GM12878 (cell line): ENCODE data around the gene TRMT44. TPM values are rescaled to one million over a fixed set of nuclear protein-coding genes. Genes with fewer than 3 reads are reported as not detected.

ENCODE experiments used
- ATAC-seq: fragments of 200-7000 bp; cut with Tn5 transposase; 3 replicates; pipeline ENCODE4 v1.9.1; 2020; ENCODE audit warnings: mild to moderate bottlenecking, moderate library complexity
- BruUV-seq: library from RNA; stranded (reverse); fragments of 400-500 nt; replicated peaks from 2 replicates; lab custom pipeline; 2021; lab: Mats Ljungman, UMichigan
- CTCF ChIA-PET: fragments of 300-600 bp; sonication (Branson Sonifier 250); formaldehyde crosslinking; extraction: SDS; loops from one replicate; lab custom pipeline; 2021; ENCODE audit warnings: inconsistent platforms; lab: Yijun Ruan, JAX
- POLR2A ChIA-PET: fragments of 350-600 bp; formaldehyde crosslinking; extraction: SDS; loops from one replicate; lab custom pipeline; 2021; ENCODE audit warnings: inconsistent platforms; lab: Charles Lee
- RAD21 ChIA-PET: fragments of 300-600 bp; sonication (Branson Sonifier 250); formaldehyde crosslinking; loops from one replicate; lab custom pipeline; 2023; ENCODE audit warnings: antibody characterized with exemption; ENCODE audit not compliant: unreplicated experiment; lab: Charles Lee
- SMC1A ChIA-PET: fragments of 300-600 bp; sonication (Branson Sonifier 250); formaldehyde crosslinking; loops from one replicate; lab custom pipeline; 2023; ENCODE audit not compliant: unreplicated experiment, uncharacterized antibody; lab: Charles Lee
- DNase-seq: peaks from one replicate; pipeline ENCODE4 v3.0.0-alpha.2; 2011; ENCODE audit warnings: low read depth, low spot score
- FAIRE-seq: peaks from 3 replicates; lab custom pipeline; 2011; peaks lifted over from hg19 to GRCh38; lab: Jason Lieb, UNC
- H2AFZ ChIP-seq: 2 replicates; pipeline ENCODE4 v1.6.0; 2011; ENCODE audit warnings: low read depth, low read length, control low read depth; ENCODE audit not compliant: control insufficient read depth
- H3K27ac ChIP-seq: 2 replicates; pipeline ENCODE4 v1.5.1; 2011; ENCODE audit warnings: control low read depth; ENCODE audit not compliant: control insufficient read depth, insufficient read depth
- H3K27me3 ChIP-seq, 2 experiments: replicated peaks in 1 of 2; 2 replicates each; pipeline versions ENCODE4 v1.6.0 to v1.6.1; 2011; ENCODE audit warnings: low read length in 1 of 2; ENCODE audit not compliant: control insufficient read depth in 2 of 2, insufficient read depth in 2 of 2
- H3K36me3 ChIP-seq, 2 experiments: 2 replicates each; pipeline ENCODE4 v1.5.1; 2011; ENCODE audit warnings: low read length in 1 of 2; ENCODE audit not compliant: control insufficient read depth in 2 of 2, insufficient read depth in 2 of 2
- H3K4me1 ChIP-seq: 2 replicates; pipeline ENCODE4 v1.6.1; 2011; ENCODE audit warnings: mild to moderate bottlenecking, low read length, moderate library complexity, mixed read lengths; ENCODE audit not compliant: control insufficient read depth, insufficient read depth
- H3K4me2 ChIP-seq: 2 replicates; pipeline ENCODE4 v1.6.0; 2011; ENCODE audit warnings: control low read depth; ENCODE audit not compliant: control insufficient read depth, insufficient read depth
- H3K4me3 ChIP-seq: fragments of 200-600 bp; sonication (generic); 2 replicates; pipeline ENCODE4 v1.5.1; 2016
- H3K79me2 ChIP-seq: 2 replicates; pipeline ENCODE4 v1.6.0; 2011; ENCODE audit warnings: low read length; ENCODE audit not compliant: control insufficient read depth, insufficient read depth
- H3K9ac ChIP-seq: 2 replicates; pipeline ENCODE4 v1.8.0; 2011; ENCODE audit warnings: low read length, control low read depth, mixed read lengths; ENCODE audit not compliant: control insufficient read depth, insufficient read depth
- H3K9me3 ChIP-seq: replicated peaks from 3 replicates; pipeline ENCODE4 v1.5.1; 2011; ENCODE audit warnings: mild to moderate bottlenecking, low read length; ENCODE audit not compliant: control insufficient read depth, insufficient read depth
- H4K20me1 ChIP-seq: 2 replicates; pipeline ENCODE4 v1.6.0; 2011; ENCODE audit not compliant: control insufficient read depth, insufficient read depth
- BCL11A ChIP-seq: IDR thresholded peaks from 2 replicates; pipeline ENCODE4 v1.6.1; 2011; ENCODE audit warnings: low read depth, low read length
- CREM ChIP-seq: IDR thresholded peaks from 2 replicates; pipeline ENCODE4 v1.6.1; 2014; ENCODE audit warnings: antibody characterized with exemption, low read depth
- ETV6 ChIP-seq, 2 experiments: fragments of 450-650 bp in 1 of 2; IDR thresholded peaks in 1 of 2; conservative IDR thresholded peaks in 1 of 2; 2 replicates each; pipeline ENCODE4 v1.6.1; 2014; ENCODE audit warnings: antibody characterized with exemption in 1 of 2, borderline replicate concordance in 1 of 2, low read depth in 1 of 2, mild to moderate bottlenecking in 1 of 2, moderate library complexity in 1 of 2
- GATAD2B ChIP-seq: fragments of 450-650 bp; conservative IDR thresholded peaks from 2 replicates; pipeline ENCODE4 v1.6.1; 2017; ENCODE audit warnings: low read depth, mild to moderate bottlenecking, moderate library complexity
- HDGF ChIP-seq: fragments of 450-650 bp; IDR thresholded peaks from 2 replicates; pipeline ENCODE4 v1.6.1; 2016; ENCODE audit warnings: antibody characterized with exemption
- NR2C1 ChIP-seq: fragments of 450-650 bp; IDR thresholded peaks from 2 replicates; pipeline ENCODE4 v1.6.1; 2017; ENCODE audit warnings: antibody characterized with exemption, mild to moderate bottlenecking, moderate library complexity
- NR2C2 ChIP-seq: IDR thresholded peaks from 2 replicates; pipeline ENCODE4 v1.6.1; 2011; ENCODE audit warnings: borderline replicate concordance, low read depth; ENCODE audit not compliant: control insufficient read depth, insufficient read length
- POLR2A ChIP-seq: IDR thresholded peaks from 2 replicates; pipeline ENCODE4 v1.6.1; 2011; ENCODE audit warnings: low read depth, mild to moderate bottlenecking, low read length
- SIX5 ChIP-seq: IDR thresholded peaks from 2 replicates; pipeline ENCODE4 v1.6.1; 2011; ENCODE audit warnings: mild to moderate bottlenecking, low read depth, low read length, moderate library complexity; ENCODE audit not compliant: severe bottlenecking
- ZNF384 ChIP-seq: IDR thresholded peaks from 2 replicates; pipeline ENCODE4 v1.6.1; 2012; ENCODE audit warnings: low read depth, mild to moderate bottlenecking, low read length, improper control_type of control experiment, borderline replicate concordance
- ZSCAN29 ChIP-seq: fragments of 450-650 bp; IDR thresholded peaks from 2 replicates; pipeline ENCODE4 v1.6.1; 2017; ENCODE audit warnings: mild to moderate bottlenecking, moderate library complexity
- WGBS: methylation state at CpG from one replicate; pipeline ENCODE4 v1.1.6; 2016; ENCODE audit warnings: low lambda C conversion rate; ENCODE audit not compliant: insufficient replicate concordance, insufficient coverage; ENCODE audit errors: missing lambda C conversion rate; 5-methylcytosine and 5-hydroxymethylcytosine counted together
- in situ Hi-C: fragments of 300-500 bp; cut with MboI; formaldehyde crosslinking; loops from 9 replicates; pipeline ENCODE4 v1.14.3; 2018; ENCODE audit warnings: mixed read lengths
- intact Hi-C: fragments of 100-400 bp; cut with micrococcal nuclease; formaldehyde crosslinking; loops from one replicate; pipeline ENCODE4 v1.14.2; 2022; ENCODE audit not compliant: unreplicated experiment
- polyA plus RNA-seq, 11 experiments: library from polyadenylated mRNA; depleted of rRNA in 4 of 11; unstranded in 6 of 11; stranded (reverse) in 5 of 11; fragments of >200 nt; fragmentation: Nextera tagmentation in 4 of 11; fragmentation: Illumina TruSeq in 1 of 11; extraction: Ambion mirVana in 4 of 11; extraction: Trizol in 1 of 11; gene quantifications; 1 replicate in 1 of 11; 2 replicates in 10 of 11; pipeline versions ENCODE4 v1.2.1 to v1.2.3, GENCODE V29; 2011 to 2016; ENCODE audit warnings: inconsistent platforms in 2 of 11, missing spikeins in 2 of 11, low read depth in 1 of 11
- total RNA-seq, 4 experiments: library from RNA; depleted of rRNA in 3 of 4; stranded (reverse); fragments of >200 nt in 3 of 4; fragmentation: Illumina TruSeq in 1 of 4; extraction: Trizol in 1 of 4; gene quantifications; 2 replicates each; pipeline versions ENCODE4 v1.2.1 to v1.2.3, GENCODE V29; 2013 to 2021
- TF ChIP-seq, protein P1 (sequence below): fragments of 450-650 bp; IDR thresholded peaks from 2 replicates; pipeline ENCODE4 v1.6.1; 2014; ENCODE audit warnings: mild to moderate bottlenecking
- TF ChIP-seq, protein P2 (sequence below): fragments of 450-650 bp; IDR thresholded peaks from 2 replicates; pipeline ENCODE4 v1.6.1; 2016; ENCODE audit warnings: mild to moderate bottlenecking, moderate library complexity, borderline replicate concordance

Gene TRMT44
- total and polyA plus RNA-seq, 10 of the 15 experiments (the other 5 are each of a cell fraction or from before 2014, with no cell fraction given), result 1.3 to 18.5 (median 10.1) TPM

DNA sequence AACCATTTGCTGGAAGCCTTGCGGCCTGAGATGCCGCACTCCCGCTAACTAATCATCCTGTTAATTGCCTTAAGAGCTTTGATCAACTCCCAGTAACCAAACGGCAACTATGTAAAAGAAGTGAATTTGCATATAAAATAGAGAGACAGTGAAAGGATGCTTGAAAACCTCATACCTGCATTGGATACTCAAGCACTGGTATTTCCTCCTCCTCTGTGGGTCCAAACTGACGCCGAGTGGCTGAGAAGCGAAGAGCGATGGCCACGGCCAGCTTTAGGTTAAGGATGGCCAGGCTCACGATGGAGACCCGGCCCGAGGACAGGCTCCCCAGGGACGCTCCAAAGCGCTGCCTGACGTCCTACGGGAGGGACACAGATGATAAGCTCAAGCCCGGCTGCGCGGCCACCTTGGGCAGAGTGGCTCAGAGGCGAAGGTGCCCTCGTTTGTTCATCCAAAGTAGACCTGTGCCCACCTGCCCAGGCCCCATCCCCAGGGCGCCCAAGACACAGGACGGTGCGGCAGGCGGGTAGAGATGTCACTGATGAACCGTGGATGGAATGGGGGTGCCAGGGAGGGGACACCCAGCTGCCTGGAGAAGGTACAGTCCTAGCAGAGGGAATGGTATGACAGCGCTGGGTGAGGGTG, 43.7 kb upstream of the TRMT44 start:
- Histone ChIP-seq H4K20me1 (no peaks in the 10 kb centered on the region), H3K4me2 (no peak overlapping the region), H3K27ac (no peak overlapping the region), H3K9me3 (0 out of 3 replicates have a peak, but pooled peaks cover 2% of the 10 kb centered on the region), H3K4me3 (no peak overlapping the region), H3K9ac (no peak overlapping the region), H3K79me2 (no peaks in the 10 kb centered on the region), H2AFZ (no peak overlapping the region), H3K27me3 (no peaks in the 10 kb centered on the region), H3K4me1 (peaks cover 6% of the 10 kb centered on the region), H3K36me3 (peaks cover 0 to 7% of the 10 kb centered on the region in 2 experiments; a peak in 1 of 4 replicates)
- SMC1A ChIA-PET, result no interaction called here
- ATAC-seq, result no peak
- FAIRE-seq, result no peak
- in situ Hi-C loops (no loop called here), intact Hi-C loops (no loop called here)
- RAD21 ChIA-PET, result no interaction called here
- TF ChIP-seq SIX5, result no peak
- TF ChIP-seq ETV6 (conservative IDR thresholded peaks at IDR 0.05 in 1 of 2, IDR thresholded peaks at IDR 0.05 in 1 of 2; ENCODE audit: borderline replicate concordance in 1 of 2, low read depth in 1 of 2), result no peak
- no peak for TF ChIP-seq NR2C1
- TF ChIP-seq, protein P1, sequence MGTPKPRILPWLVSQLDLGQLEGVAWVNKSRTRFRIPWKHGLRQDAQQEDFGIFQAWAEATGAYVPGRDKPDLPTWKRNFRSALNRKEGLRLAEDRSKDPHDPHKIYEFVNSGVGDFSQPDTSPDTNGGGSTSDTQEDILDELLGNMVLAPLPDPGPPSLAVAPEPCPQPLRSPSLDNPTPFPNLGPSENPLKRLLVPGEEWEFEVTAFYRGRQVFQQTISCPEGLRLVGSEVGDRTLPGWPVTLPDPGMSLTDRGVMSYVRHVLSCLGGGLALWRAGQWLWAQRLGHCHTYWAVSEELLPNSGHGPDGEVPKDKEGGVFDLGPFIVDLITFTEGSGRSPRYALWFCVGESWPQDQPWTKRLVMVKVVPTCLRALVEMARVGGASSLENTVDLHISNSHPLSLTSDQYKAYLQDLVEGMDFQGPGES, result no peak
- POLR2A ChIA-PET, result interaction anchor here (0.7 kb wide), 1 partner anchor 142 kb away, joined by 3 read pairs; no protein-coding TSS in a partner anchor
- CTCF ChIA-PET, result no interaction called here
- 92% methylated on average over 27 of the region's 27 CpGs for WGBS
- no peak for DNase-seq
- no TSS peak for BruUV-seq

DNA sequence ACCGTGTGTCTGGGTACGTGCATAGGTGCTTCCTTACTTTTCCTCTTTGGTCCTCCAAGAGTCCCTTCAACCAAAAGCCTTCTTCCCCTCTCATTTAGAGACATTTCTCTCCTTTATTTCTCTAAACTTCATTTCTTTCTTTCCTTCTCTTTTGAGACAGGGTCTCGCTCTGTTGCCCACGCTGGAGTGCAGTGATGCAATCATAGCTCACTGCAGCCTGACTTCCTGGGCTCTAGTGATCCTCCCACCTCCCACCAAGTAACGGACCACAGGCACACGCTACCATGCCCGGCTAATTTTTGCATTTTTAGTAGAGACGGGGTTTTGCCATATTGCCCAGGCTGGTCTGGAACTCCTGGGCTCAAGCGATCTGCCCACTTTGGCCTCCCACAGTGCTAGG, 42.2 kb upstream of the TRMT44 start:
- in situ Hi-C loops (no loop called here), intact Hi-C loops (no loop called here)
- no peak overlapping the region for H3K9ac ChIP-seq
- DNase-seq (no peak), FAIRE-seq (no peak), ATAC-seq (no peak)
- H3K4me1 ChIP-seq, result no peaks in the 10 kb centered on the region
- ChIA-PET RAD21 (no interaction called here), POLR2A (no interaction called here), CTCF (no interaction called here), SMC1A (no interaction called here)
- H2AFZ ChIP-seq, result no peak overlapping the region
- no peaks in the 10 kb centered on the region for H3K9me3 ChIP-seq
- H3K36me3 ChIP-seq, result peaks cover 0 to 5% of the 10 kb centered on the region in 2 experiments; a peak in 1 of 4 replicates
- H3K4me3 ChIP-seq, result no peak overlapping the region
- no TSS peak for BruUV-seq
- no peaks in the 10 kb centered on the region for H3K27me3 ChIP-seq
- H4K20me1 ChIP-seq, result no peaks in the 10 kb centered on the region
- H3K79me2 ChIP-seq, result no peaks in the 10 kb centered on the region
- no peak overlapping the region for H3K27ac ChIP-seq
- WGBS, result 28% methylated on average over 9 of the region's 9 CpGs
- no peak overlapping the region for H3K4me2 ChIP-seq
- TF ChIP-seq CREM (no peak), GATAD2B (no peak), ZSCAN29 (no peak), NR2C1 (no peak), POLR2A (no peak), ZNF384 (no peak), BCL11A (no peak), NR2C2 (no peak), HDGF (no peak)
- TF ChIP-seq, protein P2, sequence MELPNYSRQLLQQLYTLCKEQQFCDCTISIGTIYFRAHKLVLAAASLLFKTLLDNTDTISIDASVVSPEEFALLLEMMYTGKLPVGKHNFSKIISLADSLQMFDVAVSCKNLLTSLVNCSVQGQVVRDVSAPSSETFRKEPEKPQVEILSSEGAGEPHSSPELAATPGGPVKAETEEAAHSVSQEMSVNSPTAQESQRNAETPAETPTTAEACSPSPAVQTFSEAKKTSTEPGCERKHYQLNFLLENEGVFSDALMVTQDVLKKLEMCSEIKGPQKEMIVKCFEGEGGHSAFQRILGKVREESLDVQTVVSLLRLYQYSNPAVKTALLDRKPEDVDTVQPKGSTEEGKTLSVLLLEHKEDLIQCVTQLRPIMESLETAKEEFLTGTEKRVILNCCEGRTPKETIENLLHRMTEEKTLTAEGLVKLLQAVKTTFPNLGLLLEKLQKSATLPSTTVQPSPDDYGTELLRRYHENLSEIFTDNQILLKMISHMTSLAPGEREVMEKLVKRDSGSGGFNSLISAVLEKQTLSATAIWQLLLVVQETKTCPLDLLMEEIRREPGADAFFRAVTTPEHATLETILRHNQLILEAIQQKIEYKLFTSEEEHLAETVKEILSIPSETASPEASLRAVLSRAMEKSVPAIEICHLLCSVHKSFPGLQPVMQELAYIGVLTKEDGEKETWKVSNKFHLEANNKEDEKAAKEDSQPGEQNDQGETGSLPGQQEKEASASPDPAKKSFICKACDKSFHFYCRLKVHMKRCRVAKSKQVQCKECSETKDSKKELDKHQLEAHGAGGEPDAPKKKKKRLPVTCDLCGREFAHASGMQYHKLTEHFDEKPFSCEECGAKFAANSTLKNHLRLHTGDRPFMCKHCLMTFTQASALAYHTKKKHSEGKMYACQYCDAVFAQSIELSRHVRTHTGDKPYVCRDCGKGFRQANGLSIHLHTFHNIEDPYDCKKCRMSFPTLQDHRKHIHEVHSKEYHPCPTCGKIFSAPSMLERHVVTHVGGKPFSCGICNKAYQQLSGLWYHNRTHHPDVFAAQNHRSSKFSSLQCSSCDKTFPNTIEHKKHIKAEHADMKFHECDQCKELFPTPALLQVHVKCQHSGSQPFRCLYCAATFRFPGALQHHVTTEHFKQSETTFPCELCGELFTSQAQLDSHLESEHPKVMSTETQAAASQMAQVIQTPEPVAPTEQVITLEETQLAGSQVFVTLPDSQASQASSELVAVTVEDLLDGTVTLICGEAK, result no peak
